ENCODE data around the gene NUDT14.

Gene NUDT14

DNA sequence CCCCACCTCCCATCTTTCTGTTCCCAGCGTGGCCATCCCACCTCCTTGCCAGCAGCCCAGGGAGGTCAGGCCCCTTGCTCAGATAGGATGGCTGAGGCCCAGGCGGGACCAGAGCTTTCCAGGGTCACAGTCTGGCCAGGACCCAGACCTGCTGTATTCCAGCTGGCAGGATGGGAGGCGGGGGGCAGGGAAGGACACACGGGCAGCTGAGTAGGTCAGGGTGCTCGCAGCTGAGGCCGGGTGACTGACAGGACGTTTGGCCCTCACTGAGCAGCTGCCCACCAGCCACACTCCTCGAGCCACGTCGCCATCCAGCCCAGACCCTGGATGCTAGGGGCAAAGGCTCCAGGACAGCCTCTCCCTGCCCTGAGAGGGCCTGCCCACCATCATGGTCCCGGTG is 4.0 kb downstream of the NUDT14 start:
- Histone ChIP-seq H3K36me3 (ENCODE audit: insufficient read depth, low read length) (no peaks in the 10 kb centered on the region), H3K79me2 (ENCODE audit: insufficient read depth, low read length) (no peaks in the 10 kb centered on the region), H3K9me3 (ENCODE audit: insufficient read depth, low read length, severe bottlenecking) (no peaks in the 10 kb centered on the region), H3K4me2 (ENCODE audit: insufficient read depth, low read length) (no peak overlapping the region), H2AFZ (ENCODE audit: low read depth, low read length) (no peak overlapping the region), H3K4me1 (ENCODE audit: insufficient read depth, low read length) (peaks cover 23% of the 10 kb centered on the region), H3K27me3 (ENCODE audit: insufficient read depth, low read length, poor library complexity) (peaks cover 4% of the 10 kb centered on the region), H3K27ac (ENCODE audit: low read length) (no peak overlapping the region), H3K9ac (ENCODE audit: low read depth, low read length) (no peak overlapping the region), H4K20me1 (ENCODE audit: insufficient read depth, low read length) (peaks cover 16% of the 10 kb centered on the region), H3K4me3 (ENCODE audit: low read depth in 1 of 2, low read length in 2 of 2) (no peak overlapping the region)
- ATAC-seq (ENCODE audit: insufficient read depth, low read depth): no peak
- TF ChIP-seq, protein P1, sequence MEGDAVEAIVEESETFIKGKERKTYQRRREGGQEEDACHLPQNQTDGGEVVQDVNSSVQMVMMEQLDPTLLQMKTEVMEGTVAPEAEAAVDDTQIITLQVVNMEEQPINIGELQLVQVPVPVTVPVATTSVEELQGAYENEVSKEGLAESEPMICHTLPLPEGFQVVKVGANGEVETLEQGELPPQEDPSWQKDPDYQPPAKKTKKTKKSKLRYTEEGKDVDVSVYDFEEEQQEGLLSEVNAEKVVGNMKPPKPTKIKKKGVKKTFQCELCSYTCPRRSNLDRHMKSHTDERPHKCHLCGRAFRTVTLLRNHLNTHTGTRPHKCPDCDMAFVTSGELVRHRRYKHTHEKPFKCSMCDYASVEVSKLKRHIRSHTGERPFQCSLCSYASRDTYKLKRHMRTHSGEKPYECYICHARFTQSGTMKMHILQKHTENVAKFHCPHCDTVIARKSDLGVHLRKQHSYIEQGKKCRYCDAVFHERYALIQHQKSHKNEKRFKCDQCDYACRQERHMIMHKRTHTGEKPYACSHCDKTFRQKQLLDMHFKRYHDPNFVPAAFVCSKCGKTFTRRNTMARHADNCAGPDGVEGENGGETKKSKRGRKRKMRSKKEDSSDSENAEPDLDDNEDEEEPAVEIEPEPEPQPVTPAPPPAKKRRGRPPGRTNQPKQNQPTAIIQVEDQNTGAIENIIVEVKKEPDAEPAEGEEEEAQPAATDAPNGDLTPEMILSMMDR (IDR thresholded peaks at IDR 0.05; ENCODE audit: borderline replicate concordance, extremely low read depth, low read length, poor library complexity, severe bottlenecking): no peak
- TF ChIP-seq EZH2 (IDR thresholded peaks at IDR 0.05; ENCODE audit: borderline replicate concordance, low read depth, low read length, severe bottlenecking): no peak
- DNase-seq: no peak

DNA sequence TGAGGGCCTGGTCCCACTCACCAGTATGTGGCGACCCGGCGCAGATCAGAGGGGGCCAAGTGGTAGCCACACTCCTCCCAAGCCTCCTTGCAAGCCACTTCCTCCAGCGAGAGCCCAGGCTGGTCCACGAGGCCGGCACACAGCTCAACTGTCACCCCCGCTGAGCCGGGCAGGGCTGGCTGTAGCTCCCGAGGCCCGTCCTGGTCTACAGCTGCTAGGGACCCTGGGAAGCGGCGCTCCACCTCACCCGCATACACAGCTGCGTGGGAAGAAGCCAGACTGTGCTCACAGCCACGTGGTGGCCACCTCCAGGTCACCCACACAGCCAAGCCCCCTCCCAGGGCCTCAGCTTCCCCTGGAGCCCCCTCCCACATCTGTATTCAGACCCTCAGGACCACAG is 4.6 kb downstream of the NUDT14 start:
- no peak overlapping the region for H3K9ac ChIP-seq (ENCODE audit: low read depth, low read length)
- no peak overlapping the region for H2AFZ ChIP-seq (ENCODE audit: low read depth, low read length)
- H3K79me2 ChIP-seq (ENCODE audit: insufficient read depth, low read length): no peaks in the 10 kb centered on the region
- TF ChIP-seq EZH2 (IDR thresholded peaks at IDR 0.05; ENCODE audit: borderline replicate concordance, low read depth, low read length, severe bottlenecking): no peak
- TF ChIP-seq, protein P1 (IDR thresholded peaks at IDR 0.05; ENCODE audit: borderline replicate concordance, extremely low read depth, low read length, poor library complexity, severe bottlenecking): no peak
- H3K36me3 ChIP-seq (ENCODE audit: insufficient read depth, low read length): no peaks in the 10 kb centered on the region
- DNase-seq (no peak), ATAC-seq (ENCODE audit: insufficient read depth, low read depth) (no peak)
- H3K27me3 ChIP-seq (ENCODE audit: insufficient read depth, low read length, poor library complexity): peaks cover 4% of the 10 kb centered on the region
- no peaks in the 10 kb centered on the region for H3K9me3 ChIP-seq (ENCODE audit: insufficient read depth, low read length, severe bottlenecking)
- no peak overlapping the region for H3K27ac ChIP-seq (ENCODE audit: low read length)
- peaks cover 23% of the 10 kb centered on the region for H3K4me1 ChIP-seq (ENCODE audit: insufficient read depth, low read length)
- H3K4me2 ChIP-seq (ENCODE audit: insufficient read depth, low read length): no peak overlapping the region
- H4K20me1 ChIP-seq (ENCODE audit: insufficient read depth, low read length): peaks cover 13% of the 10 kb centered on the region
- no peak overlapping the region for H3K4me3 ChIP-seq (ENCODE audit: low read depth in 1 of 2, low read length in 2 of 2)

DNA sequence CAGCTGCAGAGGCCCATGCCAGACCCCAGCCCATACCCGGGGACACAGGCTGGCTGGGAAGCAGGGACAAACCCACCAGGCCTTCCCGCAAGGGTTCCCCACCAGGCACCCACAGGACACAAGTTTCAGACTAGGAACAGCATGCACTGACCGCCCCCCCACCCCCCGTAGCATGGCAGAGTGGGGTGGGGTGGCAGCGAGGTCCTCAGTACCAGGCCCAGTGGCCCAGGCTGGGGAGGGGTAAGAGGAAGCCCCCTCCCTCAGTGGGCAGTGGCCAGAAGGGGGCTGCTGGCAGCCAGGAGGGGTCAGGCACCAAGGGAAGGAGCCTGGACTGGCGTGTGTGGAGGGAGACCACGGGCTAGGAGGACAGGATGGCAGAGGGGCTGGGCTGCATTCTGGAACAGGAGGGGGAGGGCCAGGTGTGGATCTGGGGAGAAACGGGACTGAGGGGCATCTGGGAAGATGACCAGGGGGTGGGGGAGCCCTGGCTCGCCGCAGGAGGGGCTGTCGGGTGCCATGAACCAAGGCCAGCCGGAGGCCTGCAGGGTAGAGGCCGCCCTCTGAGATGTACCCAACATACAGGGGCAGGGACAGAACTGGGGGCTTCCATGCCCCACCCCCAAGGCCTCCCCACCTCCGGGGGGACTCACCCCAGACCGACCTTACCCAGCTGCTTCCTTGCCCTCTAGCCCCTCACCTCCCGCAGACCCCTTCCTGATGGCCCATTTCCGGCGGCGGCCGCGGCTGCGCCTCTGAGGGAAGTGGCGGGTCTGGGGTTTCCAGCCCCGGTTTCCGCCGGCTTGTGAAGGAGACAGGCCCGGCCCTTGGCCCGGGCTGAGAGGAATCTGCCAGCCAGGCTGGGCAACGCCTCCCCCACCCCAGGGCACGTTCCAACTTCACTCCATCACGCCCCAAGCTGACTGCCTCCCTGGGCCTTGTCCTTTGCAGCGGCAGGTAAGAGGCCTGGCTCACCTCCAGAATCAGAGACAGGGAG is 6.9 kb downstream of the NUDT14 start:
- Histone ChIP-seq H3K36me3 (ENCODE audit: insufficient read depth, low read length) (no peaks in the 10 kb centered on the region), H2AFZ (ENCODE audit: low read depth, low read length) (no peak overlapping the region), H3K4me3 (ENCODE audit: low read depth in 1 of 2, low read length in 2 of 2) (no peak overlapping the region), H4K20me1 (ENCODE audit: insufficient read depth, low read length) (peaks cover 13% of the 10 kb centered on the region), H3K9ac (ENCODE audit: low read depth, low read length) (no peak overlapping the region), H3K27me3 (ENCODE audit: insufficient read depth, low read length, poor library complexity) (no peaks in the 10 kb centered on the region), H3K4me1 (ENCODE audit: insufficient read depth, low read length) (peaks cover 19% of the 10 kb centered on the region), H3K27ac (ENCODE audit: low read length) (no peak overlapping the region), H3K79me2 (ENCODE audit: insufficient read depth, low read length) (no peaks in the 10 kb centered on the region), H3K4me2 (ENCODE audit: insufficient read depth, low read length) (peak overlapping the region; percentile 36; the same call in 1 of the 2 replicates), H3K9me3 (ENCODE audit: insufficient read depth, low read length, severe bottlenecking) (no peaks in the 10 kb centered on the region)
- TF ChIP-seq, protein P1 (IDR thresholded peaks at IDR 0.05; ENCODE audit: borderline replicate concordance, extremely low read depth, low read length, poor library complexity, severe bottlenecking): no peak
- no peak for TF ChIP-seq EZH2 (IDR thresholded peaks at IDR 0.05; ENCODE audit: borderline replicate concordance, low read depth, low read length, severe bottlenecking)
- DNase-seq (peak; percentile 72), ATAC-seq (ENCODE audit: insufficient read depth, low read depth) (peak; percentile 82)
